KMS-11 (cell line): ENCODE data around the gene RNF41.

Experiments used
- H2AFZ ChIP-seq: fragments of 200-600 bp; sonication (generic); 2 replicates; pipeline ENCODE4 v1.6.1; 2016; ENCODE audit warnings: antibody characterized with exemption, mixed run types, low read depth
- H3K27ac ChIP-seq: fragments of 200-600 bp; sonication (generic); 2 replicates; pipeline ENCODE4 v1.6.1; 2016; ENCODE audit warnings: mild to moderate bottlenecking, mixed run types
- H3K27me3 ChIP-seq: fragments of 200-600 bp; sonication (generic); 2 replicates; pipeline ENCODE4 v1.6.1; 2017; ENCODE audit warnings: mild to moderate bottlenecking, low read depth, mixed run types, moderate library complexity; ENCODE audit not compliant: insufficient read depth
- H3K36me3 ChIP-seq: fragments of 200-600 bp; sonication (generic); 2 replicates; pipeline ENCODE4 v1.6.1; 2017; ENCODE audit warnings: mild to moderate bottlenecking, mixed run types; ENCODE audit not compliant: insufficient read depth
- H3K4me1 ChIP-seq: fragments of 200-600 bp; sonication (generic); 2 replicates; pipeline ENCODE4 v1.6.1; 2016; ENCODE audit warnings: mild to moderate bottlenecking, low read depth, mixed run types; ENCODE audit not compliant: poor library complexity, severe bottlenecking
- H3K4me2 ChIP-seq: fragments of 200-600 bp; sonication (generic); 2 replicates; pipeline ENCODE4 v1.7.0; 2016; ENCODE audit warnings: mild to moderate bottlenecking, mixed run types
- H3K4me3 ChIP-seq: fragments of 200-600 bp; sonication (generic); IDR thresholded peaks from 2 replicates; pipeline ENCODE4 v1.6.1; 2017; ENCODE audit warnings: low read depth, low read length, mixed read lengths; ENCODE audit not compliant: insufficient read depth
- H3K79me2 ChIP-seq: fragments of 200-600 bp; sonication (generic); 2 replicates; pipeline ENCODE4 v1.6.1; 2016; ENCODE audit warnings: low read depth, mixed run types; ENCODE audit not compliant: insufficient read depth
- H3K9ac ChIP-seq: fragments of 200-600 bp; sonication (generic); 2 replicates; pipeline ENCODE4 v1.6.1; 2016; ENCODE audit warnings: mild to moderate bottlenecking, mixed run types
- H4K20me1 ChIP-seq: fragments of 200-600 bp; sonication (generic); 2 replicates; pipeline ENCODE4 v1.6.1; 2016; ENCODE audit warnings: mild to moderate bottlenecking, mixed run types; ENCODE audit not compliant: insufficient read depth
- TF ChIP-seq, protein P1 (sequence below): fragments of 200-600 bp; sonication (generic); conservative IDR thresholded peaks from 2 replicates; pipeline ENCODE4 v1.6.1; 2017; ENCODE audit warnings: low read depth, mild to moderate bottlenecking, antibody characterized with exemption, low read length, moderate library complexity, mixed read lengths

The RNF41 gene

DNA sequence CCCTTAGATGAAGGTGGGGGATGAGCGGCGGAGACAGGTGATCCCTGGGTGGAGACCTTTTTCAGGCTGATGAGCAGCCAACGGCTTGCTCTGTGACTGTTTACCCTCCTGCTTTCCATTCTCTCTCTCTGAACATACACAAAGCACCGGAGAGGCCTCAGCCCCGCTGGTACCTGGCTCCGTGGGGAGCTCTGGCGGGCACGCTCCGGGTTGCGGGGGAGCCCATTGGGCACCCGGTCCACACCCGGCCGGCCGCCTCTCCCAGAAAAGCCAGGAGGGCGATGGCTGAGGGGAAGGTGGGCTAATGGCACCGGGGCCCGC is 33.0 kb downstream of the RNF41 start:
- peak overlapping the region; percentile 86 for H3K4me3 ChIP-seq
- H3K4me1 ChIP-seq, result peaks cover 49% of the 10 kb centered on the region
- H2AFZ ChIP-seq, result peak overlapping the region; percentile 41
- TF ChIP-seq, protein P1, sequence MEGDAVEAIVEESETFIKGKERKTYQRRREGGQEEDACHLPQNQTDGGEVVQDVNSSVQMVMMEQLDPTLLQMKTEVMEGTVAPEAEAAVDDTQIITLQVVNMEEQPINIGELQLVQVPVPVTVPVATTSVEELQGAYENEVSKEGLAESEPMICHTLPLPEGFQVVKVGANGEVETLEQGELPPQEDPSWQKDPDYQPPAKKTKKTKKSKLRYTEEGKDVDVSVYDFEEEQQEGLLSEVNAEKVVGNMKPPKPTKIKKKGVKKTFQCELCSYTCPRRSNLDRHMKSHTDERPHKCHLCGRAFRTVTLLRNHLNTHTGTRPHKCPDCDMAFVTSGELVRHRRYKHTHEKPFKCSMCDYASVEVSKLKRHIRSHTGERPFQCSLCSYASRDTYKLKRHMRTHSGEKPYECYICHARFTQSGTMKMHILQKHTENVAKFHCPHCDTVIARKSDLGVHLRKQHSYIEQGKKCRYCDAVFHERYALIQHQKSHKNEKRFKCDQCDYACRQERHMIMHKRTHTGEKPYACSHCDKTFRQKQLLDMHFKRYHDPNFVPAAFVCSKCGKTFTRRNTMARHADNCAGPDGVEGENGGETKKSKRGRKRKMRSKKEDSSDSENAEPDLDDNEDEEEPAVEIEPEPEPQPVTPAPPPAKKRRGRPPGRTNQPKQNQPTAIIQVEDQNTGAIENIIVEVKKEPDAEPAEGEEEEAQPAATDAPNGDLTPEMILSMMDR, result no peak
- no peaks in the 10 kb centered on the region for H3K27me3 ChIP-seq
- H3K36me3 ChIP-seq, result peaks cover 9% of the 10 kb centered on the region; the same call in 1 of the 2 replicates
- no peaks in the 10 kb centered on the region for H4K20me1 ChIP-seq
- H3K79me2 ChIP-seq, result peaks cover 34% of the 10 kb centered on the region
- peak overlapping the region; percentile 12; the same call in 1 of the 2 replicates for H3K27ac ChIP-seq
- peak overlapping the region; percentile 51 for H3K9ac ChIP-seq
- peak overlapping the region; percentile 79 for H3K4me2 ChIP-seq

DNA sequence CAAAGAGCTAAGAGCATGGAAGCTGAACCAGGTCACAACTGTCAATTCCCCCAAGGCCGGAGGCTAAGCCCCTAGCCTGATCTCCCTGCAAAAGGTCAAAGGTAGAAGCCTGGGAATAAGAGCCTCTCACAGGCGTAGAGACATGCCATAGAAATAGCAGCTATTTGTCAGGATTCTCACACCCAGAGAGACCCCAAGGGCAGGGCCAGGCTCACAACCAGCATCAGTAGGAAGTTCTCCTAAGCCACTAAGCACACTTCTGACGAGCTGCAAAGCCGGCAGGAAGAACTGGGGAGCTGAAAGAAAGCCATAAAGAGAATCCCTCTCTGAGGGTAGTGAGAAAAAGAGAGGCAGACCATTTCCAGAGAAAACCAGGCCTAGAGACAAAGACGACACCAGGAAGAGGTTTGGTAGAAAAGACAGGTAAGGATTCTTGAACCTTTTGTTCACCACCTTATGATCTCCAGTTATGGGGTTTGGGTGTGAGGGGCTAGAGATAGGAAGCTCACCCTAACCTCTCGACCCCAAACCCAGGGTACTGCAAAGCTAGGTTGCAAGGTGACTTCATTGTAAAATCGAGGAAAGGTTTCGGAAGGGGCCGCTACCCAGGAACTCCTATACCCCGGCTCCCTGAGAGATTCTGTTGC is 33.5 kb downstream of the RNF41 start:
- peak overlapping the region; percentile 12; the same call in 1 of the 2 replicates for H3K27ac ChIP-seq
- peaks cover 12% of the 10 kb centered on the region; the same call in 1 of the 2 replicates for H3K36me3 ChIP-seq
- no peaks in the 10 kb centered on the region for H3K27me3 ChIP-seq
- H3K4me1 ChIP-seq, result peaks cover 48% of the 10 kb centered on the region
- peak overlapping the region; percentile 41; the same call in 1 of the 2 replicates for H2AFZ ChIP-seq
- peak overlapping the region; percentile 79 for H3K4me2 ChIP-seq
- peaks cover 34% of the 10 kb centered on the region for H3K79me2 ChIP-seq
- no peaks in the 10 kb centered on the region for H4K20me1 ChIP-seq
- peak overlapping the region; percentile 86 for H3K4me3 ChIP-seq
- peak overlapping the region; percentile 51 for H3K9ac ChIP-seq
- TF ChIP-seq, protein P1, result no peak

DNA sequence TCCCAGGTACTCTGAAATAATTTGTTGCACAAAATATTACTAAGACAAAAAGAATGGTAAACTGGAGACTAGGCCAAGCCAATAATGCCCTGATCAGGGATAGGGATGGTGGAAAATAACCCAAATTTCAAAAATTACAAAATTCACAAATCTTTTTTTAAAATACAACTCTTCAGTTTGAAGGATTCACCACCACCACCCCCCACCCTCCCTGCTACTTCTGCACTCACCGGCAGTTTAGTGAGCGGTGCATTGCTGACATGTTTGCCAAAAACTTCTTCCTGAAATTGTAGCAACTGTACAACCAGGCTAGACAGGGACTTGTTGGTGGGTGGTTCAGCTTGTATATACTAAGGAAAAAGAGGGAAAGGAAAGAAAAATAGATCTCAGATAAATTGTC is 34.8 kb downstream of the RNF41 start:
- H3K36me3 ChIP-seq, result peaks cover 24% of the 10 kb centered on the region; the same call in 1 of the 2 replicates
- TF ChIP-seq, protein P1, result no peak
- no peaks in the 10 kb centered on the region for H3K27me3 ChIP-seq
- no peak overlapping the region for H2AFZ ChIP-seq
- peak overlapping the region; percentile 79 for H3K4me2 ChIP-seq
- H3K9ac ChIP-seq, result no peak overlapping the region; the same call in 1 of the 2 replicates
- H4K20me1 ChIP-seq, result no peaks in the 10 kb centered on the region
- peaks cover 40% of the 10 kb centered on the region for H3K4me1 ChIP-seq
- no peak overlapping the region for H3K27ac ChIP-seq
- peaks cover 34% of the 10 kb centered on the region for H3K79me2 ChIP-seq
- no peak overlapping the region for H3K4me3 ChIP-seq

DNA sequence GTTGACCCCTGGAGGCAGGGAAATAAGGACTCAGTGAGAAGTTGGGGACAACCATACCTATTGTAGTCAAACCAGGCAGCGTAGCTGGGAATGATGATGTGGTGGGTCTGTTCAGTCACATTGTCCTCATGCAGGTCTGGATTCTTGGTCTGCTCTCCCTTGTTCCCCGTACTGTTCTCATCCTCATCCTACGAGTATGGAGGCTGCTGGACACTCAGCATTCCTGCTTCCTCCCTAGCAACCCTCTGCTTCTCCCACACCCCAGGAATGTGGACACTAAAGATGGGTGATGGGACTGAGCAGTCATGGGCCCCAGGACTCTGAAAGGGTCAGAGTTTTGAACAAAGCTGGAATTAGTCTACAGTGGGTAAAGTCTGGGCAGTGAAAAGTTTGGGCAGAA is 43.4 kb downstream of the RNF41 start:
- H4K20me1 ChIP-seq, result no peaks in the 10 kb centered on the region
- H3K27me3 ChIP-seq, result no peaks in the 10 kb centered on the region
- H2AFZ ChIP-seq, result no peak overlapping the region
- peaks cover under 1% of the 10 kb centered on the region for H3K4me1 ChIP-seq
- H3K4me2 ChIP-seq, result no peak overlapping the region
- H3K36me3 ChIP-seq, result peaks cover 50% of the 10 kb centered on the region; the same call in 1 of the 2 replicates
- no peak overlapping the region for H3K27ac ChIP-seq
- no peaks in the 10 kb centered on the region for H3K79me2 ChIP-seq
- H3K4me3 ChIP-seq, result no peak overlapping the region
- no peak overlapping the region for H3K9ac ChIP-seq
- TF ChIP-seq, protein P1, result no peak
